ENCODE results near the gene PTH.

PTH gene

DNA sequence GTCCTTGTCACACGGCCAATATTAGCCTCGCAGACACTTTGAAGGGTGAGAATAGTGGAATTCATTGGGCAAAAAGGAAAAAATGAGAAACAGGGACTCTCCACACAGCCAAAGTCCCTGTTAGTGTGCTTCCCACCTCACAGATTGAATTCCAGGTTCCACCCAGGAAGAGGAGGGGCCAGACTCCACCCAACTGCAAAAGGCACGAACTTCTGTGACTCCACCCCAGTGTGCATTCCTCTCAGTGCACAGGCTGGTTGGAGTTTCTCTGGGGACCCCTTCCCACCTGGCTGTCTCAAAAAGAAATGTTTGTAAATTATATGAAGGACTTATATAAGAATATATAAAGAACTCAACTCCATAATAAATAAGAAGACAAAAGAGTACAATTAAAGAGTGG lies 20.7 kb downstream of the PTH start:
- Histone ChIP-seq H3K27me3 (replicated peaks; ENCODE audit: control insufficient read depth, insufficient read depth, low read length) (peaks cover 8% of the 10 kb centered on the region), H3K4me3 (ENCODE audit: low read length) (no peak overlapping the region), H3K9me3 (ENCODE audit: control insufficient read depth, low read length) (no peaks in the 10 kb centered on the region), H3K36me3 (ENCODE audit: control insufficient read depth, insufficient read depth, low read length, severe bottlenecking) (no peaks in the 10 kb centered on the region), H3K9ac (ENCODE audit: low read length) (no peak overlapping the region), H3K4me1 (ENCODE audit: control insufficient read depth, insufficient read depth, low read length) (no peaks in the 10 kb centered on the region)
- no peak for DNase-seq (ENCODE audit: low read depth)

DNA sequence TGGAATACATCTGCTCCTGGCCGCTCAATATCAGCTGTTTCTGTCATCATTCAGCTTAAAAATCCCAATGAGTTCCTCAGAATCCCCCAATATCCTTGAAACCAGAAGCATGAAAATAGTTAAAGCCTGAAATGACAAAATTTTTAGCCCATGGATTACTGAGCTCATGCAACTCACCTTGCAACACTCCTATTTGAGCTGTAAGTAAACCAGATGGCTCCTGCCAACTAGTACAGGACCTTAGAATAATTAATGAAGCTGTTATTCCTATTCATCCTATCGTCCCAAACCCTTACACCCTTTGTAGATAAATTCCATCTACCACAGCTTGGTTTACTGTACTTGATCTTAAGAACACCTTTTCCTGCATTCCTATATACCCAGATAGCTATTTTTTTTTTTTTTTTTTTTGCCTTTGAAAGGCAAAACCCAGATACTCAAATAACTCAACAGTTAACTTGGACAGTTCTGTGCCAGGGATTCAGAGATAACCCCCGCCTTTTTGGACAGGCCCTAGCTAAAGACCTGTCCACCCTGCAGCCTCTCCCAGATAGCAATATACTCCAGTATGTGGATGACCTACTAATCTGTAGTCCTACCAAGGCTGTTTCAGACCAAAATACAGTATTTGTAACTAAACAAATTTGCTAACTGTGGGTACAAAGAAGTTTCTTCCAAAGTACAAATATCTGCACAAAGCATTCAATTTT lies 22.6 kb downstream of the PTH start:
- Histone ChIP-seq H3K9me3 (ENCODE audit: control insufficient read depth, low read length) (no peaks in the 10 kb centered on the region), H3K27me3 (replicated peaks; ENCODE audit: control insufficient read depth, insufficient read depth, low read length) (peaks cover 3% of the 10 kb centered on the region), H3K36me3 (ENCODE audit: control insufficient read depth, insufficient read depth, low read length, severe bottlenecking) (no peaks in the 10 kb centered on the region), H3K9ac (ENCODE audit: low read length) (no peak overlapping the region), H3K4me3 (ENCODE audit: low read length) (no peak overlapping the region), H3K4me1 (ENCODE audit: control insufficient read depth, insufficient read depth, low read length) (no peaks in the 10 kb centered on the region)
- DNase-seq (ENCODE audit: low read depth) = no peak

DNA sequence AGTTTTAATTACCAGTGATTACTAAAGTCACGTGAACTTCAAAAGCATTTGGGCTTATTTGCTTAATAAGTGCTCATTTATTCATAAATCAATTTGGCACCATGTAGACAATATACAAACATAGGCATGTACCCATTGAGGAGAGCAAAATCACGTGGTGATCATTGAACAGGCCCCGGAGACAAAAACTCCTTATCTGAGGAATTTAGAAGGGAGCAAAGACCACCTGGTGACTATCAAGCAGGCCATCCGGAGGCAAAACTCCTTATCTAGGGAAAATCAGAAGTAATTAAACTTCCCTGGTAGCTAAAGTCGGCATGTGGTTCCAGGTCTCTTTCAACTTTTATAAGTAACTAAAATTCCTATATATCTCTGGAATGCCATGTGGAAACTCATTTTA lies 27.0 kb downstream of the PTH start:
- DNase-seq (ENCODE audit: low read depth) = no peak
- Histone ChIP-seq H3K4me3 (ENCODE audit: low read length) (no peak overlapping the region), H3K4me1 (ENCODE audit: control insufficient read depth, insufficient read depth, low read length) (peaks cover 4% of the 10 kb centered on the region), H3K9ac (ENCODE audit: low read length) (no peak overlapping the region), H3K9me3 (ENCODE audit: control insufficient read depth, low read length) (no peaks in the 10 kb centered on the region), H3K27me3 (replicated peaks; ENCODE audit: control insufficient read depth, insufficient read depth, low read length) (no peaks in the 10 kb centered on the region), H3K36me3 (ENCODE audit: control insufficient read depth, insufficient read depth, low read length, severe bottlenecking) (no peaks in the 10 kb centered on the region)

GRCh38 chr11:13465909-13466371 lies 29.9 kb downstream of the PTH start:
- no peaks in the 10 kb centered on the region for H3K9me3 ChIP-seq (ENCODE audit: control insufficient read depth, low read length)
- no peak overlapping the region for H3K4me3 ChIP-seq (ENCODE audit: low read length)
- H3K36me3 ChIP-seq (ENCODE audit: control insufficient read depth, insufficient read depth, low read length, severe bottlenecking) = no peaks in the 10 kb centered on the region
- H3K4me1 ChIP-seq (ENCODE audit: control insufficient read depth, insufficient read depth, low read length) = peaks cover 18% of the 10 kb centered on the region
- DNase-seq (ENCODE audit: low read depth) = peak; percentile 72
- peak overlapping the region; percentile 64 for H3K9ac ChIP-seq (ENCODE audit: low read length)
- H3K27me3 ChIP-seq (replicated peaks; ENCODE audit: control insufficient read depth, insufficient read depth, low read length) = no peaks in the 10 kb centered on the region

GRCh38 chr11:13463779-13464290 lies 32.0 kb downstream of the PTH start:
- peak overlapping the region; percentile 90 for H3K9ac ChIP-seq (ENCODE audit: low read length)
- DNase-seq (ENCODE audit: low read depth) = no peak

DNA sequence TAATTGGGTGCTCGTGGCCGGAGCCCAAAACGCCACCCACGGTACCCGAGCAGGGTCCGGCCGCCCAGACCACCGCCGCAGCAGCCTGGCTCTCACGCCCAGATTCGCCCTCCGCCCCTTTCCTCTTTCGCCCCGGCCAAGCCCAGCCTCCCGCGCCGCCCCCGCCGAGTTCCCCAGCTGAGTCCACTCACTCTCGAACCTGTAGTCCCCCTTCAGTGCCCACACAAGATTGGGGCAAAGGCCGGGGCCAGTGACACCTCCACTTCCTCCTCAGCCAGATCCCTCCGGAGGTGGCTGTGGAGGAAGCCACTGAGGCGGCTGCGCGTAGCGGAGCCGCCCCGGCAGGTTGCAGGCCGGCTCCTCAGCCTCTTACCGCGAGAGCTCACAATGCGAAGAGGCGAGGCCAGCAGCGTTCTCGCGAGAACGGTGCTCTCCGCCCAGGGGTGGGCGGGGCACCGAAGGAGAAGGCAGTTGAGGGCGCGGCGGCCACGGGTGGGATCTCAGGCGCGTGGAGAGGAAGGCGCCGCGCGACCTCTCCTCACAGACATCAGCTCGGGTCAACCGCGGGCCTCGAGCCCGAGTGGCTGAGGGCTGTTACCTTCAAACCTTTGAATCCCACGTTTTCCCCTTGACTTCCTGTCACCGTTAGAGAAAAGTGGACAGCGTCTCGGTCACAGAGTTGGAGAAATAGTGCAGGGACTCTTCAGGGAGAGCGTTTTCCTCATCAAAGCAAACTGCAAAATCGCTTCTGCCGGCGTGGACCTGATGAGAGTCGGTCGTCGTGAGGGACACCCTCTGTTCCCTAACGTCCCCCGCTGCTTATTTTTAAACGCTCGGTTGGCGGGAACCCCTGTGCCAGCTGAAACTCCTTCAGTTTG lies 32.7 kb downstream of the PTH start, which contains the start of gene BTBD10:
BTBD10 (minus strand) TSS at position 322 of the 878 bp plus-strand sequence. CDS start 18,098 bp downstream, outside the sequence.
- H3K27me3 ChIP-seq (replicated peaks; ENCODE audit: control insufficient read depth, insufficient read depth, low read length) = no peaks in the 10 kb centered on the region
- peak within 1 kb of the TSS; percentile 92 for H3K4me3 ChIP-seq (ENCODE audit: low read length)
- peak within 1 kb of the TSS; percentile 90 for H3K9ac ChIP-seq (ENCODE audit: low read length)
- peaks cover 18% of the 10 kb centered on the region for H3K4me1 ChIP-seq (ENCODE audit: control insufficient read depth, insufficient read depth, low read length)
- peak; percentile 99 for DNase-seq (ENCODE audit: low read depth)
- no peaks in the 10 kb centered on the region for H3K36me3 ChIP-seq (ENCODE audit: control insufficient read depth, insufficient read depth, low read length, severe bottlenecking)
- no peaks in the 10 kb centered on the region for H3K9me3 ChIP-seq (ENCODE audit: control insufficient read depth, low read length)

More at GRCh38 chr11:13463779-13464290, 32.0 kb downstream of the PTH start:
- Histone ChIP-seq H3K4me3 (ENCODE audit: low read length) (peak overlapping the region; percentile 92), H3K27me3 (replicated peaks; ENCODE audit: control insufficient read depth, insufficient read depth, low read length) (no peaks in the 10 kb centered on the region), H3K4me1 (ENCODE audit: control insufficient read depth, insufficient read depth, low read length) (peaks cover 18% of the 10 kb centered on the region), H3K36me3 (ENCODE audit: control insufficient read depth, insufficient read depth, low read length, severe bottlenecking) (no peaks in the 10 kb centered on the region), H3K9me3 (ENCODE audit: control insufficient read depth, low read length) (no peaks in the 10 kb centered on the region)

GRCh38 chr11:13462311-13462900 lies 33.4 kb downstream of the PTH start:
- Histone ChIP-seq H3K9me3 (ENCODE audit: control insufficient read depth, low read length) (no peaks in the 10 kb centered on the region), H3K27me3 (replicated peaks; ENCODE audit: control insufficient read depth, insufficient read depth, low read length) (no peaks in the 10 kb centered on the region), H3K36me3 (ENCODE audit: control insufficient read depth, insufficient read depth, low read length, severe bottlenecking) (no peaks in the 10 kb centered on the region), H3K9ac (ENCODE audit: low read length) (peak overlapping the region; percentile 90), H3K4me1 (ENCODE audit: control insufficient read depth, insufficient read depth, low read length) (peaks cover 18% of the 10 kb centered on the region), H3K4me3 (ENCODE audit: low read length) (peak overlapping the region; percentile 92)
- peak; percentile 77 for DNase-seq (ENCODE audit: low read depth)

DNA sequence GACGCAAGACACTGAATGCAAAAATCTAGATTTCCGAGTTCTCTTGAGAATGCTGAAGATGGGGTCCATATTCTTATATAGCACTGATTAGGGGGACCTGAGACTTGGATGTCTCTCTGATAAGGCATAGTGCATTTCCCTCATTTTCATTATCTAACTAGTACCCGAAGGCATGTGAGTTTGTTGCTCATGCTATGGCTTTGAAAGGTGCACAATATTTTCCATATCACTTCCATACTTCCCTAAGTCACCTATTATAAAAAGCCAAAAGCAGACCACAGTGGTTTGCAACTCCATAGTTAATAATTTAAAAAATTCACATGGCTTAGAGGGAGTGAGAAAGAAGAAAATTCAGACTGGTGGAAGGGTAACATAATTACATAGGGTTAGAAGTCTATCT lies 34.5 kb downstream of the PTH start:
- H3K27me3 ChIP-seq (replicated peaks; ENCODE audit: control insufficient read depth, insufficient read depth, low read length) = no peaks in the 10 kb centered on the region
- no peaks in the 10 kb centered on the region for H3K9me3 ChIP-seq (ENCODE audit: control insufficient read depth, low read length)
- no peak for DNase-seq (ENCODE audit: low read depth)
- no peaks in the 10 kb centered on the region for H3K36me3 ChIP-seq (ENCODE audit: control insufficient read depth, insufficient read depth, low read length, severe bottlenecking)
- H3K4me1 ChIP-seq (ENCODE audit: control insufficient read depth, insufficient read depth, low read length) = peaks cover 18% of the 10 kb centered on the region
- H3K4me3 ChIP-seq (ENCODE audit: low read length) = no peak overlapping the region
- H3K9ac ChIP-seq (ENCODE audit: low read length) = peak overlapping the region; percentile 90

GRCh38 chr11:13450832-13451397 lies 44.9 kb downstream of the PTH start:
- Histone ChIP-seq H3K36me3 (ENCODE audit: control insufficient read depth, insufficient read depth, low read length, severe bottlenecking) (no peaks in the 10 kb centered on the region), H3K27me3 (replicated peaks; ENCODE audit: control insufficient read depth, insufficient read depth, low read length) (no peaks in the 10 kb centered on the region), H3K4me3 (ENCODE audit: low read length) (no peak overlapping the region), H3K4me1 (ENCODE audit: control insufficient read depth, insufficient read depth, low read length) (peaks cover 23% of the 10 kb centered on the region), H3K9ac (ENCODE audit: low read length) (no peak overlapping the region), H3K9me3 (ENCODE audit: control insufficient read depth, low read length) (no peaks in the 10 kb centered on the region)
- no peak for DNase-seq (ENCODE audit: low read depth)

DNA sequence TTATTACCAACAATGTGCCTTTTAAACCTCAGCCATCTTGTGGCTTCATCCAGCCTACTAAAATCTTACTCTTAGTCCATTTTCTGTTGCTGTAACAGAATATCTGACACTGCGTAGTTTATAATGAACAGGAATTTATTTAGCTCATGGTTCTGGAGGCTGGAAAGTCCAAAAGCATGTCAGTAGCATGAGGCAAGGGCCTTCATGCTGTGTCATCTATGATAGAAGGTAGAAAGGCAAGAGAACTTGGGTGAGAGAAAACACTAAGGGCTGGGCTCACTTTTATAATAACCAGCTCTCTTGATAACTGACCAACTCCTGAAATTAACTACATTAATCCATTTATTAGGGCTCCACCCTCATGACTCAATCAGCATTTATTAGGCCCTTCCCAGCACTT lies 46.3 kb downstream of the PTH start:
- Histone ChIP-seq H3K9ac (ENCODE audit: low read length) (no peak overlapping the region), H3K4me1 (ENCODE audit: control insufficient read depth, insufficient read depth, low read length) (peaks cover 30% of the 10 kb centered on the region), H3K9me3 (ENCODE audit: control insufficient read depth, low read length) (no peaks in the 10 kb centered on the region), H3K4me3 (ENCODE audit: low read length) (no peak overlapping the region), H3K36me3 (ENCODE audit: control insufficient read depth, insufficient read depth, low read length, severe bottlenecking) (no peaks in the 10 kb centered on the region), H3K27me3 (replicated peaks; ENCODE audit: control insufficient read depth, insufficient read depth, low read length) (no peaks in the 10 kb centered on the region)
- DNase-seq (ENCODE audit: low read depth) = no peak

Measured in adipocyte (in vitro differentiated cells).